Measurements from ENCODE around the gene FAM107A.

The FAM107A gene

DNA sequence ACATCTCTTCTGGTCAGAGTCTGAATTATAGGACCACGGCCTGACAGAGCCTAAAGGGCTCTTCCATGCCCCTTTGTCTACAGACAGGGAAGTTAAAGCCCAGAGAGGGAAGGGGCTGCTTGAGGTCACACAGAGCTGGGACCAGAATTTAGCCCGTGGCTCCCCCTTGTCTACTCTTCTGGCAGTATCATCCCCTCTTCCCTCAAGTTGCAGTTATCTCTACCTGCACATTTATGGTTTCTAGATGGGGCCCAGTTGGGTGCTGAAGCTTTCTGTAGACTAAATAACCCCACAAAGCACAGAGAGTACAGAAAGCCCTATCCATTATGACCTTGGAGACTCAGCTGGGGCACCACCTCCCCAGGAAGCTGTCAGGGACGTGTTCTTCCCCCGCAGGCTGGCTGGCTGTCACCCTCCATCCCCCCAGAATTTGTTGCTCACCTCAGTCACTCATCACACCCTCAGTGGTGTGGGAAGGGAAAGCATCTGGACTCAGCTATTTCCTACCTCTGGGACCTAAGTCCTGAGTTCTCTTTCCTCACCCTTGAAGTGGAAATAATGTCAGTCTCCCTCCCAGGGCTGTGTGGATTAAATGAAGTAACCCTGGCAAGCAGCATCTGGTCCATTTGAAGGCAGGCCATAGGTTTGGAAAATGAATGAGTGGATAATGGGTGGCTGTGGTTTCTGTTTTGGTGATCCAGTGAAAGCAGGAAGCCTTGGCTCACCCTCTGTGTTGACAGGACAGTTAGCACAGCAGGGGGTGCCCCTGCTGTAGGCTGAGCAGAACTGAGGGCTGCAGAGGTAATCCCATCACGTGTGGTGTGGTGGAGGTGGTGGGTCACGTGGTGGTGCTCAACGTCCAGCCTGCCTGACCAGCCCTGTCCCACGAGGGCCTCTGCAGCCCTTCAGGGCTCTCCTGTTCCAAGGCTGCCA, 56.5 kb downstream of the FAM107A start:
- in situ Hi-C loops (cut with MboI; ENCODE audit: low sequenced_read_pairs) = no loop called here

GRCh38 chr3:58519668-58520402, 57.4 kb downstream of the FAM107A start:
- in situ Hi-C loops (cut with MboI; ENCODE audit: low sequenced_read_pairs) = no loop called here

DNA sequence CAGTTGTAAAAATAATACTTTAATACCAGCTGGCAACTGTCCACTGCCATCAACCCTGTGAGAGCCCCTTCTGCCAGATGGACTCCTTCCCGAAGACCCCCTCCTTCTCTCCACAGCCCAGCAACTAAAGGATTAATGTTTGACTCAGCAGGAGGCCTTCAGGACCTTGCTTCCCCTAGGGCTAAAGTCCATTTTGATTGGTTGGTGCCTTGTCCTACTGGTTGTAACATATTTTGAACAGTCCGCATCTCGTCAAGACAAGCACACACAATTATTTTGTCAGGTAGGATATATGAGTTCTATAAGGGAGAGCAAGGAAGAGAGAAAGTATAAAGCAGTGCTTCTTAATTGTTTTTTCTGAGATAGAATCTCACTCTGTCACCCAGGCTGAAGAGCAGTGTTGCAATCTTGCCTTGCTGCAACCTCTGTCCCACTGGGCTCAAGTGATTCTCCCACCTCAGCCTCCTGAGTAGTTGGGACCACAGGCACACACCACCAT, 58.9 kb downstream of the FAM107A start:
- in situ Hi-C loops (cut with MboI; ENCODE audit: low sequenced_read_pairs) = no loop called here

DNA sequence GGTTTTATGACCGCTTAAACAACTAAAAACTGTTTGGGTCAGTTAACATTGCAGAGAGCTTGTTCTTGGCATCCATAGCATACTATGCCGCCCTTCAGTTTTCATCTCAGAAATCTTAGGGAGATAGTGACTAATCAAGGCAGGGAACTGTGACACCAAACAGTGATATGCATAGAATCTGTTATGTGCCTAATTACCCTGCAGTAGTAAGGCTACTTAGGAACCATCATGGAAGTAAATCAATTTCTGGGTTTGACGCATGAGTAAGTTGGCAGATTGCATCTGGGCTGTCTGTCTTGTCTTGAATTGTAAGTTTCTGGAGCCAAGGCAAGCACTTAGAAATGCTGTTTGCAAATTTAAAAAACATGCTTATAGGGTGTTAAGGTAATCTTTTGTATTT, 62.8 kb downstream of the FAM107A start:
- in situ Hi-C loops (cut with MboI; ENCODE audit: low sequenced_read_pairs) = no loop called here

Data from HL-60/S4 treated with phorbol 12-myristate 13-acetate at 8.2 ng/mL for 4 days and 3 days (cell line).